HepG2 (cell line): Measurements from ENCODE around the gene DMKN. TPM values are rescaled to one million over a fixed set of nuclear protein-coding genes. Genes with fewer than 3 reads are reported as not detected.
A peak's percentile ranks its signal among the peaks of the same experiment; 100 is the strongest.

Experiments used
- FIP1L1 ChIP-seq: fragments of 200-400 bp; formaldehyde crosslinking; IDR thresholded peaks from 2 replicates; pipeline ENCODE4 v1.6.1; 2018; ENCODE audit warnings: low read depth, mild to moderate bottlenecking, low read length, moderate library complexity, borderline replicate concordance; ENCODE audit not compliant: insufficient read depth
- FOXM1 ChIP-seq: sonication (generic); formaldehyde crosslinking; IDR thresholded peaks from 2 replicates; pipeline ENCODE4 v1.5.0; 2020; ENCODE audit warnings: missing genetic modification reagents
- ONECUT2 ChIP-seq: sonication (generic); formaldehyde crosslinking; IDR thresholded peaks from 2 replicates; pipeline ENCODE4 v1.4.0; 2020; ENCODE audit warnings: missing genetic modification reagents
- REL ChIP-seq: sonication (generic); formaldehyde crosslinking; conservative IDR thresholded peaks from 2 replicates; pipeline ENCODE4 v1.8.0; 2022; ENCODE audit warnings: mild to moderate bottlenecking, missing genetic modification reagents, moderate library complexity
- SKI ChIP-seq: fragments of 450-650 bp; IDR thresholded peaks from one replicate; pipeline ENCODE4 v1.6.1; 2018; ENCODE audit warnings: mild to moderate bottlenecking; ENCODE audit not compliant: partially characterized antibody
- THAP11 ChIP-seq: IDR thresholded peaks from 2 replicates; pipeline ENCODE4 v1.6.1; 2016; ENCODE audit warnings: missing biosample characterization, missing genetic modification reagents
- TOE1 ChIP-seq: sonication (generic); formaldehyde crosslinking; IDR thresholded peaks from 2 replicates; pipeline ENCODE4 v1.4.0; 2020; ENCODE audit warnings: mild to moderate bottlenecking, missing genetic modification reagents
- ZNF24 ChIP-seq: fragments of 450-650 bp; IDR thresholded peaks from 2 replicates; pipeline ENCODE4 v1.6.1; 2017; ENCODE audit warnings: antibody characterized with exemption, mild to moderate bottlenecking
- ZNF367 ChIP-seq: sonication (generic); formaldehyde crosslinking; IDR thresholded peaks from 2 replicates; pipeline ENCODE4 v1.4.0; 2020; ENCODE audit warnings: missing genetic modification reagents, borderline replicate concordance
- ZNF431 ChIP-seq: sonication (generic); formaldehyde crosslinking; IDR thresholded peaks from 2 replicates; pipeline ENCODE4 v1.9.0; 2022; ENCODE audit warnings: missing genetic modification reagents, low read depth, mild to moderate bottlenecking, borderline replicate concordance
- ZNF451 ChIP-seq: sonication (generic); formaldehyde crosslinking; IDR thresholded peaks from 2 replicates; pipeline ENCODE4 v1.5.0; 2020; ENCODE audit warnings: mild to moderate bottlenecking, missing genetic modification reagents
- ZNF546 ChIP-seq: sonication (generic); formaldehyde crosslinking; conservative IDR thresholded peaks from 2 replicates; pipeline ENCODE4 v1.8.1; 2023; ENCODE audit warnings: mild to moderate bottlenecking, missing genetic modification reagents
- ZNF780A ChIP-seq: sonication (generic); formaldehyde crosslinking; IDR thresholded peaks from 2 replicates; pipeline ENCODE4 v1.8.0; 2022; ENCODE audit warnings: mild to moderate bottlenecking, missing genetic modification reagents, moderate library complexity
- ZNF841 ChIP-seq: sonication (generic); formaldehyde crosslinking; IDR thresholded peaks from 2 replicates; pipeline ENCODE4 v1.8.1; 2023; ENCODE audit warnings: missing genetic modification reagents, borderline replicate concordance
- ZSCAN30 ChIP-seq: sonication (generic); formaldehyde crosslinking; IDR thresholded peaks from 2 replicates; pipeline ENCODE4 v1.5.0; 2020; ENCODE audit warnings: mild to moderate bottlenecking, missing genetic modification reagents
- polyA plus RNA-seq, 8 experiments: library from polyadenylated mRNA; depleted of rRNA in 3 of 8; stranded (reverse) in 7 of 8; unstranded in 1 of 8; fragments of >200 nt; fragmentation: Illumina TruSeq in 4 of 8; extraction: Trizol in 4 of 8; gene quantifications; 2 replicates each; pipeline versions ENCODE4 v1.2.1 to v1.2.3, GENCODE V29; 2011 to 2016; ENCODE audit warnings: low read depth in 4 of 8, missing spikeins in 1 of 8, mixed read lengths in 1 of 8; ENCODE audit not compliant: insufficient read depth in 1 of 8
- total RNA-seq, 5 experiments: library from RNA; depleted of rRNA; stranded (reverse); fragments of >200 nt; fragmentation: Illumina TruSeq; extraction: Trizol; gene quantifications; 2 replicates each; pipeline ENCODE4 v1.2.3, GENCODE V29; 2016; ENCODE audit warnings: low read depth in 1 of 5
- TF ChIP-seq, protein P1 (sequence below): sonication (generic); formaldehyde crosslinking; IDR thresholded peaks from 2 replicates; pipeline ENCODE4 v1.8.0; 2022; ENCODE audit warnings: low read depth, missing genetic modification reagents
- TF ChIP-seq, protein P2 (sequence below): sonication (generic); formaldehyde crosslinking; IDR thresholded peaks from 2 replicates; pipeline ENCODE4 v1.4.0; 2020; ENCODE audit warnings: missing genetic modification reagents
- TF ChIP-seq, protein P3 (sequence below): sonication (generic); formaldehyde crosslinking; IDR thresholded peaks from 2 replicates; pipeline ENCODE4 v1.4.0; 2020; ENCODE audit warnings: missing genetic modification reagents
- TF ChIP-seq, protein P4 (sequence below): sonication (generic); formaldehyde crosslinking; IDR thresholded peaks from 2 replicates; pipeline ENCODE4 v1.8.0; 2023; ENCODE audit warnings: mild to moderate bottlenecking, missing genetic modification reagents
- TF ChIP-seq, protein P5 (sequence below): sonication (generic); formaldehyde crosslinking; IDR thresholded peaks from 2 replicates; pipeline ENCODE4 v1.4.0; 2020; ENCODE audit warnings: missing genetic modification reagents

Gene DMKN
- total and polyA plus RNA-seq, 2 of the 13 experiments (the other 11 are each of a cell fraction or from before 2014, with no cell fraction given) = 50.8 to 57.1 TPM

DNA sequence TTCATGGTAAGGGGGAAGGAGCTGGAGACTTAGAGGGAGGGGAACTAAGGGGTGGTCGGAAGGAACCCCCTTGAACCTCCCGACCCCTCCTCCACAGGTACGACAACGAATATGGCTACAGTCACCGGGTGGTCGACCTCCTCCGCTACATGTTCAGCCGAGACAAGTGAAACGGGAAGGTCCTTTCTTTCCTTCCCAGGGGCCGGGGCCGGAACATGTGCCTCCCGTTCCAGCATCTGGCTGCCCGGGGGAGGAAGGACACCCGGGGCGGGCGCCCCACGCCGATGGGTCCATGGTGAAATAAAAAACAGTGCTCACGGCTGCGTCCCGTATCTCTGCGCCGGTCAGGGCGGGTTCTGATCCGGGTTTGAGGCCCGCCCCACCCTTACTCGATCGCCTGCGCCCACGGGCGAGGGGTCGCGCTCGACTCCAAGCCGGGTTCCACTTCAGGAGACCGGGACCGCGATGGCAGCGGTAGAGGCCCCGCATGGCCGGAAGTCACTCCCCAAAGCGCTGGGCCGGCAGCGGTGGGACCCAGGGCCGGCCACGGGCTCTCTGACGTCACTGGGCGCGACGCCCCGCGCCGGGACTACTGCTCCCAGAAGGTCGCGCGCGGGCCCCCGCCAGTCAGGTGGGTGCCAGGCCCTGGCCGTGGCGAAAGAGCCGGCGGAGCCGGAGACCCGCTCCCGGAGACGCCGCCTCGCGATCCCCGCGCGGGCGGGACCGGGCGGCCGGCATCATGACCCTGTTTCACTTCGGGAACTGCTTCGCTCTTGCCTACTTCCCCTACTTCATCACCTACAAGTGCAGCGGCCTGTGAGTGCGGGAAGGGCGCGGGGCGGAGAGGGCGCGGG lies 31.8 kb upstream of the DMKN start, which contains the start of gene TMEM147 (continued):
- no peak for TF ChIP-seq ZNF451
- no peak for TF ChIP-seq ZNF431
- no peak for TF ChIP-seq ZNF780A (CRISPR knock-in tag)
- TF ChIP-seq, protein P1, sequence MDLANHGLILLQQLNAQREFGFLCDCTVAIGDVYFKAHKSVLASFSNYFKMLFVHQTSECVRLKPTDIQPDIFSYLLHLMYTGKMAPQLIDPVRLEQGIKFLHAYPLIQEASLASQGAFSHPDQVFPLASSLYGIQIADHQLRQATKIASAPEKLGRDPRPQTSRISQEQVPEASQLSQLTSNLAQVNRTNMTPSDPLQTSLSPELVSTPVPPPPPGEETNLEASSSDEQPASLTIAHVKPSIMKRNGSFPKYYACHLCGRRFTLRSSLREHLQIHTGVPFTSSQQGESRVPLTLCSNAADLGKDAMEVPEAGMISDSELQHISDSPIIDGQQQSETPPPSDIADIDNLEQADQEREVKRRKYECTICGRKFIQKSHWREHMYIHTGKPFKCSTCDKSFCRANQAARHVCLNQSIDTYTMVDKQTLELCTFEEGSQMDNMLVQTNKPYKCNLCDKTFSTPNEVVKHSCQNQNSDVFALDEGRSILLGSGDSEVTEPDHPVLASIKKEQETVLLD (CRISPR knock-in tag) = no peak
- TF ChIP-seq, protein P2, sequence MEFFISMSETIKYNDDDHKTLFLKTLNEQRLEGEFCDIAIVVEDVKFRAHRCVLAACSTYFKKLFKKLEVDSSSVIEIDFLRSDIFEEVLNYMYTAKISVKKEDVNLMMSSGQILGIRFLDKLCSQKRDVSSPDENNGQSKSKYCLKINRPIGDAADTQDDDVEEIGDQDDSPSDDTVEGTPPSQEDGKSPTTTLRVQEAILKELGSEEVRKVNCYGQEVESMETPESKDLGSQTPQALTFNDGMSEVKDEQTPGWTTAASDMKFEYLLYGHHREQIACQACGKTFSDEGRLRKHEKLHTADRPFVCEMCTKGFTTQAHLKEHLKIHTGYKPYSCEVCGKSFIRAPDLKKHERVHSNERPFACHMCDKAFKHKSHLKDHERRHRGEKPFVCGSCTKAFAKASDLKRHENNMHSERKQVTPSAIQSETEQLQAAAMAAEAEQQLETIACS = peak; percentile 59; the same call in 1 of the 2 replicates
- peak; percentile 58 for TF ChIP-seq ZNF546 (CRISPR knock-in tag)
- peak; percentile 61; the same call in 1 of the 2 replicates for TF ChIP-seq TOE1 (CRISPR knock-in tag)
- no peak for TF ChIP-seq ZNF24
- no peak for TF ChIP-seq REL (CRISPR knock-in tag)
- TF ChIP-seq SKI = no peak
- TF ChIP-seq, protein P3, sequence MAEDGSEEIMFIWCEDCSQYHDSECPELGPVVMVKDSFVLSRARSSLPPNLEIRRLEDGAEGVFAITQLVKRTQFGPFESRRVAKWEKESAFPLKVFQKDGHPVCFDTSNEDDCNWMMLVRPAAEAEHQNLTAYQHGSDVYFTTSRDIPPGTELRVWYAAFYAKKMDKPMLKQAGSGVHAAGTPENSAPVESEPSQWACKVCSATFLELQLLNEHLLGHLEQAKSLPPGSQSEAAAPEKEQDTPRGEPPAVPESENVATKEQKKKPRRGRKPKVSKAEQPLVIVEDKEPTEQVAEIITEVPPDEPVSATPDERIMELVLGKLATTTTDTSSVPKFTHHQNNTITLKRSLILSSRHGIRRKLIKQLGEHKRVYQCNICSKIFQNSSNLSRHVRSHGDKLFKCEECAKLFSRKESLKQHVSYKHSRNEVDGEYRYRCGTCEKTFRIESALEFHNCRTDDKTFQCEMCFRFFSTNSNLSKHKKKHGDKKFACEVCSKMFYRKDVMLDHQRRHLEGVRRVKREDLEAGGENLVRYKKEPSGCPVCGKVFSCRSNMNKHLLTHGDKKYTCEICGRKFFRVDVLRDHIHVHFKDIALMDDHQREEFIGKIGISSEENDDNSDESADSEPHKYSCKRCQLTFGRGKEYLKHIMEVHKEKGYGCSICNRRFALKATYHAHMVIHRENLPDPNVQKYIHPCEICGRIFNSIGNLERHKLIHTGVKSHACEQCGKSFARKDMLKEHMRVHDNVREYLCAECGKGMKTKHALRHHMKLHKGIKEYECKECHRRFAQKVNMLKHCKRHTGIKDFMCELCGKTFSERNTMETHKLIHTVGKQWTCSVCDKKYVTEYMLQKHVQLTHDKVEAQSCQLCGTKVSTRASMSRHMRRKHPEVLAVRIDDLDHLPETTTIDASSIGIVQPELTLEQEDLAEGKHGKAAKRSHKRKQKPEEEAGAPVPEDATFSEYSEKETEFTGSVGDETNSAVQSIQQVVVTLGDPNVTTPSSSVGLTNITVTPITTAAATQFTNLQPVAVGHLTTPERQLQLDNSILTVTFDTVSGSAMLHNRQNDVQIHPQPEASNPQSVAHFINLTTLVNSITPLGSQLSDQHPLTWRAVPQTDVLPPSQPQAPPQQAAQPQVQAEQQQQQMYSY (CRISPR knock-in tag) = 0 out of 2 replicates have a peak, but pooled peaks have one; percentile 45
- no peak for TF ChIP-seq ZSCAN30 (CRISPR knock-in tag)
- TF ChIP-seq FIP1L1 = no peak
- TF ChIP-seq, protein P4, sequence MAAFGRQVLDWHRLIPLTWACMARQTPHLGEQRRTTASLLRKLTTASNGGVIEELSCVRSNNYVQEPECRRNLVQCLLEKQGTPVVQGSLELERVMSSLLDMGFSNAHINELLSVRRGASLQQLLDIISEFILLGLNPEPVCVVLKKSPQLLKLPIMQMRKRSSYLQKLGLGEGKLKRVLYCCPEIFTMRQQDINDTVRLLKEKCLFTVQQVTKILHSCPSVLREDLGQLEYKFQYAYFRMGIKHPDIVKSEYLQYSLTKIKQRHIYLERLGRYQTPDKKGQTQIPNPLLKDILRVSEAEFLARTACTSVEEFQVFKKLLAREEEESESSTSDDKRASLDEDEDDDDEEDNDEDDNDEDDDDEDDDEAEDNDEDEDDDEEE = peak; percentile 67; the same call in 1 of the 2 replicates
- TF ChIP-seq THAP11 = peak; percentile 98
- no peak for TF ChIP-seq ONECUT2
- TF ChIP-seq, protein P5, sequence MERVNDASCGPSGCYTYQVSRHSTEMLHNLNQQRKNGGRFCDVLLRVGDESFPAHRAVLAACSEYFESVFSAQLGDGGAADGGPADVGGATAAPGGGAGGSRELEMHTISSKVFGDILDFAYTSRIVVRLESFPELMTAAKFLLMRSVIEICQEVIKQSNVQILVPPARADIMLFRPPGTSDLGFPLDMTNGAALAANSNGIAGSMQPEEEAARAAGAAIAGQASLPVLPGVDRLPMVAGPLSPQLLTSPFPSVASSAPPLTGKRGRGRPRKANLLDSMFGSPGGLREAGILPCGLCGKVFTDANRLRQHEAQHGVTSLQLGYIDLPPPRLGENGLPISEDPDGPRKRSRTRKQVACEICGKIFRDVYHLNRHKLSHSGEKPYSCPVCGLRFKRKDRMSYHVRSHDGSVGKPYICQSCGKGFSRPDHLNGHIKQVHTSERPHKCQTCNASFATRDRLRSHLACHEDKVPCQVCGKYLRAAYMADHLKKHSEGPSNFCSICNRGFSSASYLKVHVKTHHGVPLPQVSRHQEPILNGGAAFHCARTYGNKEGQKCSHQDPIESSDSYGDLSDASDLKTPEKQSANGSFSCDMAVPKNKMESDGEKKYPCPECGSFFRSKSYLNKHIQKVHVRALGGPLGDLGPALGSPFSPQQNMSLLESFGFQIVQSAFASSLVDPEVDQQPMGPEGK (CRISPR knock-in tag) = peak; percentile 73
- TF ChIP-seq ZNF841 (CRISPR knock-in tag) = no peak
- no peak for TF ChIP-seq FOXM1 (CRISPR knock-in tag)
- TF ChIP-seq ZNF367 (CRISPR knock-in tag) = no peak
